Measurements from ENCODE around the gene CD2AP.

GRCh38 chr6:47484616-47485015 lies 7.0 kb downstream of the CD2AP start:
- TF ChIP-seq CTCF (conservative IDR thresholded peaks at IDR 0.05) (no peak), ZFX (IDR thresholded peaks at IDR 0.05) (no peak)

All from C4-2B (cell line).